Progenitor cell of endocrine pancreas (in vitro differentiated cells): ENCODE measurements around the gene HOXD9. TPM values are rescaled to one million over a fixed set of nuclear protein-coding genes. Genes with fewer than 3 reads are reported as not detected.

Experiments used
- DNase-seq: peaks from one replicate; pipeline ENCODE4 v3.0.0; 2021; ENCODE audit warnings: low spot score; ENCODE audit not compliant: unreplicated experiment
- H3K27ac Mint-ChIP-seq: 2 replicates; pipeline ENCODE4 v1.8.0; 2021; ENCODE audit warnings: mild to moderate bottlenecking, moderate library complexity, mixed read lengths
- H3K27me3 Mint-ChIP-seq: 2 replicates; pipeline ENCODE4 v1.8.0; 2021; ENCODE audit warnings: mixed read lengths
- H3K36me3 Mint-ChIP-seq: 2 replicates; pipeline ENCODE4 v1.8.0; 2022; ENCODE audit warnings: mixed read lengths; ENCODE audit not compliant: insufficient read depth
- H3K4me1 Mint-ChIP-seq: 2 replicates; pipeline ENCODE4 v1.8.0; 2021; ENCODE audit warnings: low read depth, mixed read lengths
- H3K4me3 Mint-ChIP-seq: 2 replicates; pipeline ENCODE4 v1.8.0; 2021; ENCODE audit warnings: low read depth, mild to moderate bottlenecking, moderate library complexity, mixed read lengths
- H3K9me3 Mint-ChIP-seq: 2 replicates; pipeline ENCODE4 v1.8.0; 2021; ENCODE audit warnings: low read depth, mixed read lengths
- CTCF ChIP-seq: fragments of 200-600 bp; sonication (generic); IDR thresholded peaks from one replicate; pipeline ENCODE4 v1.5.0; 2021; ENCODE audit warnings: antibody characterized with exemption, mild to moderate bottlenecking; ENCODE audit not compliant: unreplicated experiment
- total RNA-seq: library from RNA; stranded (reverse); gene quantifications from 2 replicates; pipeline ENCODE4 v1.2.1, GENCODE V29; 2021

HOXD9 gene
- total RNA-seq, 1 donor from 2014 or later: not detected

- peaks cover 2% of the 10 kb centered on the region for H3K4me1 Mint-ChIP-seq
- TF ChIP-seq CTCF: no peak
- no peaks in the 10 kb centered on the region for H3K36me3 Mint-ChIP-seq
- no peaks in the 10 kb centered on the region for H3K9me3 Mint-ChIP-seq
- no peak overlapping the region for H3K4me3 Mint-ChIP-seq
- DNase-seq: no peak
- peaks cover 96% of the 10 kb centered on the region for H3K27me3 Mint-ChIP-seq
- no peak overlapping the region for H3K27ac Mint-ChIP-seq
Measured at GRCh38 chr2:176166272-176166671, 43.8 kb downstream of the HOXD9 start.

GRCh38 chr2:176167398-176167797, 44.9 kb downstream of the HOXD9 start:
- no peak overlapping the region for H3K27ac Mint-ChIP-seq
- no peak for DNase-seq
- peaks cover 95% of the 10 kb centered on the region for H3K27me3 Mint-ChIP-seq
- peaks cover 4% of the 10 kb centered on the region for H3K4me1 Mint-ChIP-seq
- H3K4me3 Mint-ChIP-seq: no peak overlapping the region
- H3K36me3 Mint-ChIP-seq: no peaks in the 10 kb centered on the region
- H3K9me3 Mint-ChIP-seq: no peaks in the 10 kb centered on the region
- no peak for TF ChIP-seq CTCF

GRCh38 chr2:176169181-176169580, 46.7 kb downstream of the HOXD9 start:
- no peak overlapping the region for H3K4me3 Mint-ChIP-seq
- H3K36me3 Mint-ChIP-seq: no peaks in the 10 kb centered on the region
- no peak for TF ChIP-seq CTCF
- no peak for DNase-seq
- peaks cover 96% of the 10 kb centered on the region for H3K27me3 Mint-ChIP-seq
- peaks cover 6% of the 10 kb centered on the region for H3K4me1 Mint-ChIP-seq
- no peaks in the 10 kb centered on the region for H3K9me3 Mint-ChIP-seq
- H3K27ac Mint-ChIP-seq: no peak overlapping the region

GRCh38 chr2:176169711-176170110, 47.2 kb downstream of the HOXD9 start:
- Mint-ChIP-seq H3K27me3 (peaks cover 96% of the 10 kb centered on the region), H3K27ac (no peak overlapping the region), H3K36me3 (no peaks in the 10 kb centered on the region), H3K4me1 (peaks cover 9% of the 10 kb centered on the region), H3K9me3 (no peaks in the 10 kb centered on the region), H3K4me3 (no peak overlapping the region)
- DNase-seq: no peak
- TF ChIP-seq CTCF: no peak

- no peak for DNase-seq
- no peaks in the 10 kb centered on the region for H3K9me3 Mint-ChIP-seq
Measured at GRCh38 chr2:176170602-176171305, 48.2 kb downstream of the HOXD9 start.

More at GRCh38 chr2:176170602-176171305, 48.2 kb downstream of the HOXD9 start:
- Mint-ChIP-seq H3K4me1 (peaks cover 10% of the 10 kb centered on the region), H3K36me3 (no peaks in the 10 kb centered on the region), H3K27ac (no peak overlapping the region), H3K27me3 (peaks cover 96% of the 10 kb centered on the region), H3K4me3 (no peak overlapping the region)
- no peak for TF ChIP-seq CTCF
